Cardiac septum (tissue), 1 donor: ENCODE measurements around the gene FMO1. TPM values are rescaled to one million over a fixed set of nuclear protein-coding genes. Genes with fewer than 3 reads are reported as not detected.
"Not testable (repeated sequence)": the region's sequence is repeated elsewhere in the genome, so short reads cannot be mapped to it uniquely, and the experiment has no call there.

Source experiments
- DNase-seq: peaks from one replicate; pipeline ENCODE4 v3.0.0-alpha.2; 2020; ENCODE audit warnings: low spot score
- intact Hi-C: fragments of 100-400 bp; cut with DNase I; formaldehyde crosslinking; loops from one replicate; pipeline ENCODE4 v1.14.0; 2022
- long read RNA-seq: library from polyadenylated mRNA; unstranded; transcript quantifications from one replicate; pipeline ENCODE4 v2.0.0, GENCODE V29; 2021
- total RNA-seq: library from RNA; stranded (reverse); fragmentation: NEBNext Ultra II Directional; extraction: Animal tissue kit (Norgen Biotek cat#: 25700); gene quantifications from one replicate; pipeline ENCODE4 v1.2.1, GENCODE V29; 2021
- donor health status: DM: no; HTN: no; CAD: no.

Gene FMO1, protein sequence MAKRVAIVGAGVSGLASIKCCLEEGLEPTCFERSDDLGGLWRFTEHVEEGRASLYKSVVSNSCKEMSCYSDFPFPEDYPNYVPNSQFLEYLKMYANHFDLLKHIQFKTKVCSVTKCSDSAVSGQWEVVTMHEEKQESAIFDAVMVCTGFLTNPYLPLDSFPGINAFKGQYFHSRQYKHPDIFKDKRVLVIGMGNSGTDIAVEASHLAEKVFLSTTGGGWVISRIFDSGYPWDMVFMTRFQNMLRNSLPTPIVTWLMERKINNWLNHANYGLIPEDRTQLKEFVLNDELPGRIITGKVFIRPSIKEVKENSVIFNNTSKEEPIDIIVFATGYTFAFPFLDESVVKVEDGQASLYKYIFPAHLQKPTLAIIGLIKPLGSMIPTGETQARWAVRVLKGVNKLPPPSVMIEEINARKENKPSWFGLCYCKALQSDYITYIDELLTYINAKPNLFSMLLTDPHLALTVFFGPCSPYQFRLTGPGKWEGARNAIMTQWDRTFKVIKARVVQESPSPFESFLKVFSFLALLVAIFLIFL
- 1.3 TPM for total RNA-seq
- long read RNA-seq: 0 reads

DNA sequence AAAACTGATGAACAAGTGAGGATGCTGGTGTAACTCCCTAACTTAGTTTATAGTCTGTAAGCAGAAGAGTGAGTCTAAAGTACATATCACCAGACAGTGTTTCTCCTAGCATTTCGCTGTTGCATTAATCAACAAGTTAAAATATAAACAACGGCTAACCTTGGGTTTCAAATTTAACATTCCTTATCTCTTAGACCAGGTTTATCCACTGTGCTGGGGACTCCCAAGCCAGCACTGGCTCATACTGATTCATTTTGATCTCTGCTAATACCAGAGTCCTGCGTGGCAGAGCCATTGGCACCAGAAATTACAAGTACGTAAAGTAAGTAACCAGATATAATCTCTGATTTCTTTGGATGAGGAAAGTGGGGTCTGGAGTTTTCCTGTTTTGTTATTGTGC lies at the start of gene FMO1:
Gene FMO1, plus strand, starts transcription at position 193 of the 400 bp plus-strand sequence. CDS start 9,594 bp downstream, outside the sequence.
- intact Hi-C loops: loop anchor here (10.0 kb wide), 1 partner anchor 156 kb away; no protein-coding TSS in a partner anchor
- no peak for DNase-seq

- DNase-seq: no peak
- intact Hi-C loops: no loop called here
These were observed 44.0 kb upstream of the FMO1 start for GRCh38 chr1:171204296-171204695.

DNA sequence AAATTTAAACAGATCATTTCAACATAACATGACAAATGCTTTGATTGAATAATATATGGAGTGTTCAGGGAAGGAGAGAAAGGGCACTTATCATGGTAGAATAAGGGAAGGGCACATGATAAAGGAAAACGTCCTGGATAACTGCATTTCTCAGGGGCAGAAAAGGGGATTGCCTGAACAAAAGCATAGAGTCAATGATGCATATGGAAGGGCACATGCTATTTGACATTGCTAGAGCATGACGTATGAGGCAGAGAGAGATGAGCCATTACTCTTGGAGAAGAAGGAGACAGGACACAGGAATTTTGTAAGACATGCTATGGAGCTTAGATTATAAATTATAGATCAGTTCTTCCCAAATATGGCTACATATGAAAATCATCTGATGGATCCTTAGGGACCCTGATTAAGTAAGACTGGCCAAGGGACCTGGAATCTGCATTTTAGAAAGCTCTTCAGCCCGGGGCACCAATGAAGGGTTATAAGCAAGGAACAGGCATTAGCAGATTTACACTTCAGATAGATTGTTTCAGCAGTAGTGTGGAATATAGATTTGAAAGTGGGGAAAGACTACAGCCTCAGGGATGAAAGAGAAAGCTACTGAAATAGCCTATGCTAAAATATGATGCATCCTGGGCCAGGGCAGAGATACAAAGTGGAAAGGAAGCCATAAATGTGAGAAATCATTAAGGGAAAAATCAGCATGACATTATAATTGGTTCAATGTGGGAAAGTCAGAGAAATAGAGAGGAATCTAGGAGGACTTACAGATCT lies 41.9 kb upstream of the FMO1 start:
- DNase-seq: no peak
- intact Hi-C loops: no loop called here

GRCh38 chr1:171206978-171207355 lies 41.3 kb upstream of the FMO1 start:
- intact Hi-C loops: no loop called here
- DNase-seq: no peak

- intact Hi-C loops: no loop called here
- DNase-seq: no peak
These were observed 40.9 kb upstream of the FMO1 start for GRCh38 chr1:171207377-171207776.

GRCh38 chr1:171210355-171210754 lies 37.9 kb upstream of the FMO1 start:
- intact Hi-C loops: no loop called here
- DNase-seq: no peak

GRCh38 chr1:171212607-171213351 lies 35.5 kb upstream of the FMO1 start:
- intact Hi-C loops: no loop called here
- DNase-seq: no peak

- intact Hi-C loops: no loop called here
- DNase-seq: no peak
These were observed 34.5 kb upstream of the FMO1 start for GRCh38 chr1:171213559-171214454.

GRCh38 chr1:171217658-171218443 lies 30.4 kb upstream of the FMO1 start:
- intact Hi-C loops: no loop called here
- no peak for DNase-seq

DNA sequence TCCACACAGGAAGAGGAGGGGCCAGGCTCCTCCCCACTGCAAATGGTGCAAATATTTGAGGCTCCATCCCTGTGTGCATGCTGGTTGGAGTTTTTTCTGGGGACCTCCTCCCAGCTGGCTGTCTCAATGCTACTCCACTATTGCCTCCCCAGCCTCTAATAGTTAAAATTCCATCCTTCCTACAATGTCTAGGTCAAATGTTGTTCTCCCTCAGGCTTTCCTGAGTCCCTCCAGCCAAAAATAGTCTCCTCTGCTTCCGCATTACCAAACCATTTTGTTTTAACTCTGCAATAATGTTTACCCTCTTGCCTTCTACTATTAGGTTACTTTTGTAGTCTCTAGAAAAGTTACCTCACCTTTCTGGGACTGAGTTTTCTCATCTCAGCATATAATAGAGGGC lies 29.6 kb upstream of the FMO1 start:
- DNase-seq: no peak
- intact Hi-C loops: no loop called here

- no peak for DNase-seq
- intact Hi-C loops: no loop called here
These were observed 28.8 kb upstream of the FMO1 start for GRCh38 chr1:171219346-171220080.

- intact Hi-C loops: no loop called here
These were observed 28.2 kb upstream of the FMO1 start for GRCh38 chr1:171220081-171220420.

DNA sequence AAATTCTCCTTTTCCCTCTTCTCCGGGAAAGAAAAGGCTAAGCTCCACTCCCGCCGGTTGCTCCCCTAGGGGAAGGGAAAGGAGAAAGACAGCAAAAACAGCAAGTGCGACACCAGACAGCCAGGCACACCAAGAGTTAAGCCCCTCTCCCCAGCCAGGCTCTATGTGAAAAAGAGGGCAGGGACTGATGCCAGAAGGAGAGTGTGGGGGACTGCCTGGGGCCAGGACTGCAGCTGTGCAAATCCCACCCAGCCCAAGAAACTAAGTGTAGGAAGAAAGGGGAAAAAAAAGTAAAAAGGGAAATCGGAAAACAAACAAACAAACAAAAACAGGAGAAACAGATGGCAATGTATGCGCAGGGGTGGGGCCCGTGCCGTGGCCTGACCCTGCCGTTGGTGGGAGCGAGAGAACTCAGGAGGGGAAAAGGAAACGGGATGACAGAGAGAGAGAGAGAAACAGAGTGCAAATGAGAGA lies 27.7 kb upstream of the FMO1 start:
- DNase-seq: no peak
- intact Hi-C loops: no loop called here

More at GRCh38 chr1:171220081-171220420, 28.2 kb upstream of the FMO1 start:
- DNase-seq: no peak

- no peak for DNase-seq
- intact Hi-C loops: no loop called here
These were observed 26.4 kb upstream of the FMO1 start for GRCh38 chr1:171221665-171222591.

GRCh38 chr1:171222936-171223335 lies 25.4 kb upstream of the FMO1 start:
- DNase-seq: no peak
- intact Hi-C loops: no loop called here

GRCh38 chr1:171224257-171224656 lies 24.0 kb upstream of the FMO1 start:
- intact Hi-C loops, DNase-seq: not testable (repeated sequence)
